K562 (cell line): ENCODE results near the gene DHX32. TPM values are rescaled to one million over a fixed set of nuclear protein-coding genes. Genes with fewer than 3 reads are reported as not detected.
"Not testable (repeated sequence)": the region's sequence is repeated elsewhere in the genome, so short reads cannot be mapped to it uniquely, and the experiment has no call there.

ENCODE experiments used
- ATAC-seq: fragments of 200-7000 bp; cut with Tn5 transposase; 3 replicates; pipeline ENCODE4 v1.9.1; 2020; ENCODE audit warnings: moderate library complexity
- BruUV-seq: library from RNA; stranded (reverse); fragments of 400-500 nt; replicated peaks from 2 replicates; lab custom pipeline; 2021; lab: Mats Ljungman, UMichigan
- CTCF ChIA-PET: fragments of 300-600 bp; formaldehyde crosslinking; extraction: SDS; loops from one replicate; lab custom pipeline; 2021; ENCODE audit warnings: low intra/inter-chr PET ratio; lab: Yijun Ruan, JAX
- POLR2A ChIA-PET: fragments of 300-600, 350-650 bp; sonication (Branson Sonifier 250); formaldehyde crosslinking; extraction: SDS; loops from one replicate; lab custom pipeline; 2021; ENCODE audit warnings: antibody characterized with exemption, inconsistent platforms; lab: Yijun Ruan, JAX
- DNase-seq, 4 experiments: peaks; one replicate each; pipeline versions ENCODE4 v3.0.0 to v3.0.0-alpha.2; 2011 to 2018; ENCODE audit warnings: low spot score in 3 of 4, mixed read lengths in 3 of 4; ENCODE audit errors: extremely low read depth in 1 of 4
- FAIRE-seq: peaks from 2 replicates; lab custom pipeline; 2011; peaks lifted over from hg19 to GRCh38; lab: Jason Lieb, UNC
- H2AFZ ChIP-seq: 2 replicates; pipeline ENCODE4 v1.6.0; 2011; ENCODE audit warnings: low read depth, low read length, control low read depth, inconsistent platforms
- H3K27ac ChIP-seq: fragments of 200-600 bp; 3 replicates; pipeline ENCODE4 v1.8.0; 2011; ENCODE audit warnings: low read depth, mild to moderate bottlenecking, control low read depth, inconsistent platforms, low read length, moderate library complexity, mixed read lengths; ENCODE audit errors: extremely low read depth
- H3K27me3 ChIP-seq, 2 experiments: fragments of 300-600 bp in 1 of 2; 2 replicates in 1 of 2; 3 replicates in 1 of 2; pipeline versions ENCODE4 v1.6.0 to v1.8.0; 2011; ENCODE audit warnings: inconsistent platforms in 2 of 2, low read length in 2 of 2, mild to moderate bottlenecking in 1 of 2, mixed read lengths in 1 of 2, moderate library complexity in 1 of 2; ENCODE audit not compliant: control insufficient read depth in 2 of 2, insufficient read depth in 2 of 2
- H3K36me3 ChIP-seq: fragments of 300-600 bp; 3 replicates; pipeline ENCODE4 v1.8.0; 2011; ENCODE audit warnings: mild to moderate bottlenecking, low read length, inconsistent platforms; ENCODE audit not compliant: control insufficient read depth, insufficient read depth
- H3K4me1 ChIP-seq, 2 experiments: fragments of 200-600 bp in 1 of 2; replicated peaks in 1 of 2; 2 replicates in 1 of 2; 3 replicates in 1 of 2; pipeline versions ENCODE4 v1.5.1 to v1.8.0; 2011; ENCODE audit warnings: inconsistent platforms in 2 of 2, low read length in 2 of 2, mild to moderate bottlenecking in 1 of 2, mixed read lengths in 1 of 2, moderate library complexity in 1 of 2; ENCODE audit not compliant: control insufficient read depth in 2 of 2, insufficient read depth in 2 of 2
- H3K4me2 ChIP-seq: 2 replicates; pipeline ENCODE4 v1.6.1; 2011; ENCODE audit warnings: low read length, control low read depth, inconsistent platforms, mixed read lengths; ENCODE audit not compliant: insufficient read depth
- H3K4me3 ChIP-seq: fragments of 200-600 bp; sonication (generic), shearing (Covaris generic); 2 replicates; pipeline ENCODE4 v1.5.1; 2016; ENCODE audit warnings: control low read depth, inconsistent platforms
- H3K79me2 ChIP-seq: fragments of 200-600 bp; 3 replicates; pipeline ENCODE4 v1.8.0; 2011; ENCODE audit warnings: low read length, inconsistent platforms; ENCODE audit not compliant: control insufficient read depth, insufficient read depth
- H3K9ac ChIP-seq, 2 experiments: 2 replicates each; pipeline versions ENCODE4 v1.6.0 to v1.6.1; 2011; ENCODE audit warnings: low read depth in 2 of 2, low read length in 2 of 2, control low read depth in 1 of 2, inconsistent platforms in 1 of 2, mild to moderate bottlenecking in 1 of 2, mixed read lengths in 1 of 2; ENCODE audit not compliant: insufficient read depth in 1 of 2
- H3K9me1 ChIP-seq: one replicate; pipeline ENCODE4 v1.6.0; 2011; ENCODE audit warnings: inconsistent platforms, mild to moderate bottlenecking, low read length, moderate library complexity; ENCODE audit not compliant: control insufficient read depth, insufficient read depth
- H3K9me3 ChIP-seq: replicated peaks from 2 replicates; pipeline ENCODE4 v1.5.1; 2011; ENCODE audit warnings: low read depth, low read length, inconsistent platforms; ENCODE audit not compliant: control insufficient read depth, insufficient read depth
- H4K20me1 ChIP-seq: replicated peaks from 2 replicates; pipeline ENCODE4 v1.6.1; 2011; ENCODE audit warnings: low read length, inconsistent platforms, mixed read lengths; ENCODE audit not compliant: control insufficient read depth, insufficient read depth
- ATF7 ChIP-seq: fragments of 450-650 bp; IDR thresholded peaks from 2 replicates; pipeline ENCODE4 v1.7.1; 2014; ENCODE audit warnings: mild to moderate bottlenecking, moderate library complexity
- CBFA2T2 ChIP-seq: fragments of 450-650 bp; conservative IDR thresholded peaks from 2 replicates; pipeline ENCODE4 v1.6.1; 2017; ENCODE audit warnings: mild to moderate bottlenecking
- CBFA2T3 ChIP-seq: fragments of 450-650 bp; IDR thresholded peaks from 2 replicates; pipeline ENCODE4 v1.6.1; 2017
- CTBP1 ChIP-seq: fragments of 450-650 bp; IDR thresholded peaks from 2 replicates; pipeline ENCODE4 v1.6.1; 2016; ENCODE audit warnings: borderline replicate concordance
- DMBX1 ChIP-seq: fragments of 250-450 bp; sonication (Bioruptor Pico); IDR thresholded peaks from 2 replicates; pipeline ENCODE4 v1.8.0; 2022; ENCODE audit warnings: inconsistent platforms, mild to moderate bottlenecking, moderate library complexity, borderline replicate concordance
- DPF2 ChIP-seq: fragments of 450-650 bp; IDR thresholded peaks from 2 replicates; pipeline ENCODE4 v1.6.1; 2016
- ELF2 ChIP-seq: fragments of 250-450 bp; sonication (Bioruptor Pico); IDR thresholded peaks from 2 replicates; pipeline ENCODE4 v1.5.0; 2021; ENCODE audit warnings: mild to moderate bottlenecking
- EP300 ChIP-seq: IDR thresholded peaks from 2 replicates; pipeline ENCODE4 v1.6.1; 2012; ENCODE audit warnings: low read length, improper control_type of control experiment
- FOSL1 ChIP-seq: fragments of 200-800 bp; sonication (Bioruptor generic); conservative IDR thresholded peaks from 2 replicates; pipeline ENCODE4 v1.6.1; 2016; ENCODE audit warnings: missing genetic modification characterization, missing compliant biosample characterization
- FOXM1 ChIP-seq, 2 experiments: fragments of 450-650 bp in 1 of 2; sonication (generic) in 1 of 2; formaldehyde crosslinking in 1 of 2; IDR thresholded peaks; 2 replicates each; pipeline versions ENCODE4 v1.6.1 to v1.9.0; 2017 to 2022; ENCODE audit warnings: low read depth in 2 of 2, mild to moderate bottlenecking in 2 of 2, missing genetic modification reagents in 1 of 2, moderate library complexity in 1 of 2
- NFE2 ChIP-seq: IDR thresholded peaks from 2 replicates; pipeline ENCODE4 v1.6.1; 2014; ENCODE audit warnings: antibody characterized with exemption, low read depth
- NR2C1 ChIP-seq, 2 experiments: fragments of 450-650 bp; IDR thresholded peaks; 2 replicates each; pipeline ENCODE4 v1.6.1; 2017; ENCODE audit warnings: mild to moderate bottlenecking in 2 of 2, antibody characterized with exemption in 1 of 2, inconsistent platforms in 1 of 2, missing compliant biosample characterization in 1 of 2, missing genetic modification characterization in 1 of 2
- PKNOX1 ChIP-seq: fragments of 450-650 bp; IDR thresholded peaks from 2 replicates; pipeline ENCODE4 v1.6.1; 2016
- SETDB1 ChIP-seq: IDR thresholded peaks from one replicate; pipeline ENCODE4 v1.6.1; 2012; ENCODE audit warnings: low read length, control low read depth, inconsistent platforms
- SMARCC2 ChIP-seq: fragments of 450-650 bp; IDR thresholded peaks from 2 replicates; pipeline ENCODE4 v1.6.1; 2017; ENCODE audit warnings: antibody characterized with exemption, moderate library complexity, mild to moderate bottlenecking, low read depth
- SMARCE1 ChIP-seq: fragments of 450-650 bp; IDR thresholded peaks from 2 replicates; pipeline ENCODE4 v1.7.1; 2016; ENCODE audit warnings: mild to moderate bottlenecking
- TFAP4 ChIP-seq: sonication (generic); formaldehyde crosslinking; IDR thresholded peaks from 2 replicates; pipeline ENCODE4 v1.8.0; 2022; ENCODE audit warnings: missing genetic modification reagents, mild to moderate bottlenecking, moderate library complexity, borderline replicate concordance
- ZBTB1 ChIP-seq: sonication (generic); formaldehyde crosslinking; IDR thresholded peaks from 2 replicates; pipeline ENCODE4 v1.8.1; 2023; ENCODE audit warnings: missing genetic modification reagents, low read depth, mild to moderate bottlenecking, borderline replicate concordance
- ZFP91 ChIP-seq: sonication (generic); formaldehyde crosslinking; IDR thresholded peaks from 2 replicates; pipeline ENCODE4 v1.8.0; 2022; ENCODE audit warnings: mild to moderate bottlenecking, missing genetic modification reagents
- WGBS: fragments of 100-300 bp; shearing (Covaris generic); methylation state at CpG from one replicate; pipeline ENCODE4 v1.1.6; 2016; ENCODE audit warnings: low coverage, mixed read lengths; ENCODE audit not compliant: insufficient coverage; ENCODE audit errors: missing lambda C conversion rate; 5-methylcytosine and 5-hydroxymethylcytosine counted together
- in situ Hi-C: fragments of 300-500 bp; cut with MboI; formaldehyde crosslinking; loops from 4 replicates; pipeline ENCODE4 v1.15.0; 2018; ENCODE audit warnings: inconsistent platforms, mixed read lengths
- intact Hi-C: fragments of 100-400 bp; cut with micrococcal nuclease; formaldehyde crosslinking; loops from 2 replicates; pipeline ENCODE4 v1.14.2; 2022
- polyA plus RNA-seq, 8 experiments: library from polyadenylated mRNA; depleted of rRNA in 4 of 8; stranded (reverse) in 5 of 8; unstranded in 3 of 8; fragments of >200 nt; fragmentation: Nextera tagmentation in 2 of 8; fragmentation: Illumina TruSeq in 1 of 8; extraction: Ambion mirVana in 2 of 8; extraction: Trizol in 1 of 8; gene quantifications; 2 replicates each; pipeline versions ENCODE4 v1.2.1 to v1.2.3, GENCODE V29; 2011 to 2014; ENCODE audit warnings: inconsistent platforms in 1 of 8, missing spikeins in 1 of 8
- total RNA-seq, 7 experiments: library from RNA; depleted of rRNA in 6 of 7; stranded (reverse); fragments of >200 nt in 6 of 7; fragmentation: Illumina TruSeq in 2 of 7; extraction: Trizol in 2 of 7; gene quantifications; 2 replicates each; pipeline versions ENCODE4 v1.2.1 to v1.2.3, GENCODE V29; 2011 to 2021; ENCODE audit warnings: low replicate concordance in 1 of 7

Gene DHX32
- total and polyA plus RNA-seq, 9 of the 15 experiments (the other 6 are each of a cell fraction or from before 2014, with no cell fraction given): 5.8 to 23.5 (median 17.5) TPM

GRCh38 chr10:125916977-125917376 is 35.9 kb upstream of the DHX32 start (continued):
- TF ChIP-seq DMBX1 (peak; percentile 41; the same call in 1 of the 2 replicates), ZFP91 (CRISPR knock-in tag) (no peak), SETDB1 (no peak), FOXM1 (IDR thresholded peaks at IDR 0.05; ENCODE audit: low read depth) (no peak), FOXM1 (CRISPR knock-in tag; IDR thresholded peaks at IDR 0.05; ENCODE audit: low read depth) (no peak), ZBTB1 (CRISPR knock-in tag) (no peak), ELF2 (CRISPR knock-in tag) (no peak), NR2C1 (IDR thresholded peaks at IDR 0.05) (no peak), NR2C1 (tag; IDR thresholded peaks at IDR 0.05) (0 out of 2 replicates have a peak, but pooled peaks have one; percentile 20)

- H2AFZ ChIP-seq, H3K36me3 ChIP-seq, H4K20me1 ChIP-seq, H3K4me1 ChIP-seq, H3K79me2 ChIP-seq, H3K4me3 ChIP-seq, H3K9ac ChIP-seq, H3K27ac ChIP-seq, FAIRE-seq, H3K9me3 ChIP-seq, CTCF ChIA-PET, BruUV-seq, H3K9me1 ChIP-seq, in situ Hi-C loops, POLR2A ChIA-PET, intact Hi-C loops, H3K27me3 ChIP-seq: not testable (repeated sequence)
- ATAC-seq (peak; percentile 53), DNase-seq (peak in 1 of 4 experiments; percentile 41)
- peak overlapping the region; percentile 52 for H3K4me2 ChIP-seq
- WGBS: 0% methylated on average over 6 of the region's 6 CpGs
- TF ChIP-seq NFE2 (peak; percentile 9; the same call in 1 of the 2 replicates), CBFA2T3 (peak; percentile 62), EP300 (peak; percentile 14; the same call in 1 of the 2 replicates), PKNOX1 (peak; percentile 18; the same call in 1 of the 2 replicates), SMARCC2 (0 out of 2 replicates have a peak, but pooled peaks have one; percentile 30), CTBP1 (peak; percentile 30; the same call in 1 of the 2 replicates), DPF2 (0 out of 2 replicates have a peak, but pooled peaks have one; percentile 22), TFAP4 (peak; percentile 69), ATF7 (0 out of 2 replicates have a peak, but pooled peaks have one; percentile 14), SMARCE1 (0 out of 2 replicates have a peak, but pooled peaks have one; percentile 45), FOSL1 (tag) (peak; percentile 80), CBFA2T2 (peak; percentile 42; the same call in 1 of the 2 replicates)
Observed at GRCh38 chr10:125913277-125913676, 32.2 kb upstream of the DHX32 start.
